Stimulated activated naive CD8-positive, alpha-beta T cell treated with anti-CD3 and anti-CD28 coated beads, Interleukin-15, amount 100 ng/mL, for 72 hours (primary cell): ENCODE measurements around the gene SIRT7.
A peak's percentile ranks its signal among the peaks of the same experiment; 100 is the strongest.

Experiments used
- ATAC-seq: fragments of 150-1000 bp; cut with Tn5 transposase; 2 replicates; pipeline ENCODE4 v1.10.0; 2021; ENCODE audit warnings: mild to moderate bottlenecking, moderate library complexity
- DNase-seq, 2 donors: peaks; one replicate each; pipeline ENCODE4 v3.0.0; 2021 to 2022
- H3K27ac Mint-ChIP-seq, 2 donors: one replicate each; pipeline ENCODE4 v1.8.0; 2022; ENCODE audit warnings: mild to moderate bottlenecking in 2 of 2, mixed read lengths in 2 of 2, moderate library complexity in 2 of 2
- H3K27me3 Mint-ChIP-seq: one replicate; pipeline ENCODE4 v1.8.0; 2022; ENCODE audit warnings: mixed read lengths
- H3K4me1 Mint-ChIP-seq: one replicate; pipeline ENCODE4 v1.8.0; 2022; ENCODE audit warnings: mild to moderate bottlenecking, mixed read lengths
- H3K4me3 Mint-ChIP-seq, 2 donors: one replicate each; pipeline ENCODE4 v1.8.0; 2022; ENCODE audit warnings: mild to moderate bottlenecking in 2 of 2, mixed read lengths in 2 of 2, moderate library complexity in 1 of 2
- H3K9me3 Mint-ChIP-seq, 2 donors: one replicate each; pipeline ENCODE4 v1.8.0; 2022; ENCODE audit warnings: mixed read lengths in 2 of 2

Gene SIRT7

GRCh38 chr17:81898885-81899284 is 19.1 kb downstream of the SIRT7 start:
- peak overlapping the region in 1 of 2 donors; percentile 34 for H3K27ac Mint-ChIP-seq
- H3K4me1 Mint-ChIP-seq, result peaks cover 10% of the 10 kb centered on the region
- no peak for ATAC-seq
- no peak for DNase-seq
- peaks cover 13% of the 10 kb centered on the region for H3K27me3 Mint-ChIP-seq
- H3K4me3 Mint-ChIP-seq, result no peak overlapping the region
- H3K9me3 Mint-ChIP-seq, result no peaks in the 10 kb centered on the region

- H3K4me1 Mint-ChIP-seq, result peaks cover 17% of the 10 kb centered on the region
- DNase-seq, result no peak
- no peak for ATAC-seq
- H3K4me3 Mint-ChIP-seq, result no peak overlapping the region
- H3K9me3 Mint-ChIP-seq, result no peaks in the 10 kb centered on the region
- peaks cover 13% of the 10 kb centered on the region for H3K27me3 Mint-ChIP-seq
- H3K27ac Mint-ChIP-seq, result peak overlapping the region in 1 of 2 donors; percentile 34
Observed at GRCh38 chr17:81898029-81898866, 19.7 kb downstream of the SIRT7 start.

DNA sequence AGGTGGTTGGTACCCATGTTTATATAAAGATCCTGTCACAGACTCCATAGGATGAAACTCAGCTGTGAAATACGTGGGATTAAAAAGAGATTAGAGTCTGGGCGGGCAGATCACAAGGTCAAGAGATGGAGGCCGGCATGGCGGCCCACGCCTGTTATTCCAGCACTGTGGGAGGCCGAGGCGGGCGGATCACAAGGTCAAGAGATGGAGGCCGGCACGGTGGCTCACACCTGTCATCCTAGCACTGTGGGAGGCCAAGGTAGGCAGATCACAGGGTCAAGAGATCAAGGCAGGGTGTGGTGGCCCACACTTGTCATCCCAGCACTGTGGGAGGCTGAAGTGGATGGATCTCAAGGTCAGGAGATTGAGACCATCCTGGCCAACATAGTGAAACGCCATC is 22.6 kb downstream of the SIRT7 start:
- no peak overlapping the region for H3K4me3 Mint-ChIP-seq
- H3K9me3 Mint-ChIP-seq, result no peaks in the 10 kb centered on the region
- H3K27ac Mint-ChIP-seq, result no peak overlapping the region
- H3K4me1 Mint-ChIP-seq, result peaks cover 19% of the 10 kb centered on the region
- ATAC-seq (no peak), DNase-seq (no peak)
- H3K27me3 Mint-ChIP-seq, result no peaks in the 10 kb centered on the region

GRCh38 chr17:81891303-81891552 is 26.7 kb downstream of the SIRT7 start:
- Mint-ChIP-seq H3K27me3 (no peaks in the 10 kb centered on the region), H3K4me1 (peaks cover 53% of the 10 kb centered on the region), H3K4me3 (peak overlapping the region; percentile 98), H3K27ac (peak overlapping the region; percentile 99), H3K9me3 (no peaks in the 10 kb centered on the region)
- DNase-seq (no peak), ATAC-seq (peak; percentile 4)

GRCh38 chr17:81890447-81891302 is 27.3 kb downstream of the SIRT7 start:
- no peaks in the 10 kb centered on the region for H3K9me3 Mint-ChIP-seq
- H3K27me3 Mint-ChIP-seq, result no peaks in the 10 kb centered on the region
- H3K4me1 Mint-ChIP-seq, result peaks cover 56% of the 10 kb centered on the region
- H3K4me3 Mint-ChIP-seq, result peak overlapping the region; percentile 84 to 85
- ATAC-seq (no peak), DNase-seq (no peak)
- H3K27ac Mint-ChIP-seq, result peak overlapping the region; percentile 93

GRCh38 chr17:81889602-81890001 is 28.4 kb downstream of the SIRT7 start:
- H3K27ac Mint-ChIP-seq, result peak overlapping the region in 1 of 2 donors; percentile 75
- no peak for DNase-seq
- peaks cover 57% of the 10 kb centered on the region for H3K4me1 Mint-ChIP-seq
- H3K4me3 Mint-ChIP-seq, result peak overlapping the region; percentile 84 to 85
- H3K9me3 Mint-ChIP-seq, result no peaks in the 10 kb centered on the region
- no peak for ATAC-seq
- no peaks in the 10 kb centered on the region for H3K27me3 Mint-ChIP-seq

DNA sequence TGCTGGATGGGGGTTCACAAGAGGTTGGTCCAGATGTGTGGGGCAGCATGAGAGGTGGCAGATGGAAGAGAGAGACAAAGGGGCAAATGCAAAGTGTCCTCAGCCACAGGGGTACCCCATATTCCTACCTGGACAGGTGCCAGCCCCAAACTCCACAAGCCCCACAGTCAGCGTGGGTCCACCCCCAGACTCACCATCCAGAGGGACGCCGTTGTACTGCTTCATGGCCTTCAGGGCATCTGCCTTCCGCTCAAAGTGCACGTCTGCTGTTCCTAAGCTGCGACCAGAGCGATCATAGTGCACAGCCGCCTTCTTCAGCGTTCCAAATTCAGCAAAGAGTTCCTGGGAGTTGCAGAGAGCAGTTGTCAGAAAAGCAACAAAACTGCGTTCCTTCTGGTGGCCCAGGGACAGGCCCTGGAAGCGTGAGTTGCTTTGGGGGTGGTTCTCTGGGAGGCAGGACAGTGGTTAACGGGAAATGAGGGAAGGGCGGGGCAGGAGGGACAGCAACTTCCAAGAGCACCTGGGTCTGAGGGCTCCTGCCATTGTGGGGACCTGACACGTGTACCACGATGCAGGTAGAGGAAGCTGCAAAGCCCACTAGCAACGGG is 28.9 kb downstream of the SIRT7 start:
- peak overlapping the region; percentile 59 to 85 for H3K4me3 Mint-ChIP-seq
- H3K9me3 Mint-ChIP-seq, result no peaks in the 10 kb centered on the region
- DNase-seq (no peak), ATAC-seq (no peak)
- H3K27me3 Mint-ChIP-seq, result no peaks in the 10 kb centered on the region
- H3K27ac Mint-ChIP-seq, result peak overlapping the region; percentile 76 to 96
- peaks cover 57% of the 10 kb centered on the region for H3K4me1 Mint-ChIP-seq

DNA sequence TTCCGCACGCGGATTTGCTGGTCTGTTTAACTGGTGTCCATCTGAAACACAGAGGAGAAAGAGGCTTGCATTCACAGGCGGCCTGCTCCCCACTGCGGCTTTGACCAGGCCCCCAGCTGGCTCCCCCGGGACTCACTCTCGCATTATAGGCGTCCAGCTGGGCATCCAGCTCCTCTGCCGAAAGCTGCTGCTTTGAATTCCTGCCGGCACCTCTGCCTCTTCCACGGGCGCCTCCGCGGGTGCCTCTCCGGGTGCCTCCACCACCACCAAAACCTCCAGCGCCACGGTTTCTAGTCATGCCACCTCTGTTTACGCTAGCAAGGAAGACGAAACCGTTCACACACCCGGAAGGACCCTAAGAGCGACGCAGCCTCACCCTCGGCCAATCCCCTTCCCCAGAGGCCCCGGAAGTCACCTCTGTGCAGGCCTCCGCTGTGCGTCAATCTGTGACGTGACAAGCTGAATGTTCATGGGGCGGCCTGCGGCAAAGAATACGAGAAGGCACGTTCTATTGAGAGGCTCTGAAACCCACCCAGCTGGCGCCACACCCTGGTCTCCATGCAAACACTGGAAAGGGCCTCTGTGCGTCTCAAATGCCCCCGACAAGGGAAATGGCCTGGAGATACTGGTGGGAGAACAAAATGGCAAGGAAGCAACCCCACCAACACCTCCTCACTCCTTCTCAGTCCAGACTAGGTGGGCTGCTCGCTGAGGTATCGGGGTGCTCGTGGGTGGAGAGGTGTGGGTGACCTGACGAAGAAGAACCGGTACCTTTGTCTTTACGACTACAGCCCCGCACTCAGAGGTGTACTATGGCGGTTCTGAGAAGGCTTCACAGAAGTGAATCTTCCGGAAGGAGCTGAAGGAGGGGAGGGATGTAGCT is 29.6 kb downstream of the SIRT7 start:
- ATAC-seq, result no peak
- DNase-seq, result no peak
- H3K27ac Mint-ChIP-seq, result peak overlapping the region; percentile 76 to 96
- peak overlapping the region; percentile 59 to 85 for H3K4me3 Mint-ChIP-seq
- no peaks in the 10 kb centered on the region for H3K9me3 Mint-ChIP-seq
- peaks cover 51% of the 10 kb centered on the region for H3K4me1 Mint-ChIP-seq
- H3K27me3 Mint-ChIP-seq, result no peaks in the 10 kb centered on the region

- Mint-ChIP-seq H3K4me3 (no peak overlapping the region), H3K27ac (peak overlapping the region in 1 of 2 donors; percentile 1), H3K4me1 (peaks cover 39% of the 10 kb centered on the region), H3K27me3 (no peaks in the 10 kb centered on the region), H3K9me3 (no peaks in the 10 kb centered on the region)
- ATAC-seq (no peak), DNase-seq (no peak)
Observed at GRCh38 chr17:81885869-81886548, 32.0 kb downstream of the SIRT7 start.

GRCh38 chr17:81885454-81885853 is 32.5 kb downstream of the SIRT7 start:
- no peak for ATAC-seq
- Mint-ChIP-seq H3K4me1 (peaks cover 38% of the 10 kb centered on the region), H3K9me3 (no peaks in the 10 kb centered on the region), H3K27me3 (no peaks in the 10 kb centered on the region), H3K27ac (peak overlapping the region in 1 of 2 donors; percentile 1), H3K4me3 (no peak overlapping the region)
- DNase-seq, result no peak

- Mint-ChIP-seq H3K4me3 (no peak overlapping the region), H3K4me1 (peaks cover 34% of the 10 kb centered on the region), H3K9me3 (no peaks in the 10 kb centered on the region), H3K27me3 (no peaks in the 10 kb centered on the region), H3K27ac (no peak overlapping the region)
- ATAC-seq (no peak), DNase-seq (no peak)
Observed at GRCh38 chr17:81884968-81885367, 33.0 kb downstream of the SIRT7 start.

GRCh38 chr17:81884520-81884919 is 33.5 kb downstream of the SIRT7 start:
- DNase-seq, result no peak
- H3K27ac Mint-ChIP-seq, result no peak overlapping the region
- H3K9me3 Mint-ChIP-seq, result no peaks in the 10 kb centered on the region
- peak; percentile 43 for ATAC-seq
- H3K4me3 Mint-ChIP-seq, result no peak overlapping the region
- no peaks in the 10 kb centered on the region for H3K27me3 Mint-ChIP-seq
- peaks cover 32% of the 10 kb centered on the region for H3K4me1 Mint-ChIP-seq

GRCh38 chr17:81879121-81879520 is 38.9 kb downstream of the SIRT7 start:
- Mint-ChIP-seq H3K9me3 (no peaks in the 10 kb centered on the region), H3K27me3 (no peaks in the 10 kb centered on the region), H3K4me3 (no peak overlapping the region), H3K4me1 (peaks cover 16% of the 10 kb centered on the region), H3K27ac (peak overlapping the region in 1 of 2 donors; percentile 86)
- no peak for DNase-seq
- ATAC-seq, result no peak

DNA sequence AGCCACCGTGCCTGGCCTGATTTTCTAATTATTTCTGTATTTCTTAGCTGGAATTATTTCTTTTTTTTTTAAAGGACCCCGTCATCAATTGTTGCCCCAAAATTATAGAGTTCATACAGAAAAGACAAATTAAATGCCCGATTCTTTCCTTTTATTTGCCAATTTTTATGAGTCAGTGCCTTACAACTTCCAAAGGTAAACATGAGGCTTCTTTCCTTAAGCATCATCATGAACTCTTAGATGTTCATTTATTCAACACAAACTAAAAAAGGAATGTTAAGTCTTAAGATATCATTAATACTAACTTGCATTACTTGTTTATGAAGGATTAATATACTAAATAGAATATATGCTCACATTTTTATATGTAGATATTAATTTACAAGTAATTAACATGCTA is 39.7 kb downstream of the SIRT7 start:
- Mint-ChIP-seq H3K9me3 (no peaks in the 10 kb centered on the region), H3K27ac (no peak overlapping the region), H3K4me3 (no peak overlapping the region), H3K27me3 (no peaks in the 10 kb centered on the region), H3K4me1 (peaks cover 25% of the 10 kb centered on the region)
- no peak for DNase-seq
- no peak for ATAC-seq

DNA sequence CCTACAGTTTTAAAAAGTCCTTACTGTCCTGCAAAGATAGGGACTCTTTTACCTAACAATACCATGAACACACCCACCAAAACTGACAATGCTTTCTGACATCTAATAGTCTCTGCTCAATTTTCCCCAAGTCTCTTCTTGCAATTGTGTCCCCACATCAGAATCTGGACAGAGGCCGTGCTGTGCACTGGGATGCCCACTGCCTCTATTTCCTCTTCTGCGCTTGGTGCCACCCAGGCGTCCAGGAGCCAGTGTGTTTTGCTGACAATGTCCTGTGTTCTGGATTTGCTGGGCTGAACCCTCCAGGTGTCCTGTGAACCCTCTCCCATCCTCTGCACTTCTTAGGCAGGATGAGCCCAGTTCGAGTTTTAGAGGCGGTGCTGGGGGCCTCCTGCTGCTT is 40.4 kb downstream of the SIRT7 start:
- Mint-ChIP-seq H3K4me1 (peaks cover 32% of the 10 kb centered on the region), H3K27ac (no peak overlapping the region), H3K4me3 (no peak overlapping the region), H3K9me3 (no peaks in the 10 kb centered on the region), H3K27me3 (no peaks in the 10 kb centered on the region)
- no peak for ATAC-seq
- no peak for DNase-seq
